GM23338 (cell line): ENCODE results near the gene ZFHX3. TPM values are rescaled to one million over a fixed set of nuclear protein-coding genes. Genes with fewer than 3 reads are reported as not detected.

ENCODE experiments used
- ATAC-seq: fragments of 200-7000 bp; cut with Tn5 transposase; 3 replicates; pipeline ENCODE4 v1.9.1; 2020
- DNase-seq: peaks from one replicate; pipeline ENCODE4 v3.0.0-alpha.2; 2015; ENCODE audit warnings: low spot score
- H2AFZ ChIP-seq: fragments of 200-600 bp; sonication (generic); 2 replicates; pipeline ENCODE4 v1.8.0; 2016; ENCODE audit warnings: antibody characterized with exemption, mild to moderate bottlenecking, moderate library complexity
- H3F3A ChIP-seq: fragments of 200-600 bp; sonication (generic); replicated peaks from 2 replicates; pipeline ENCODE4 v1.8.0; 2017; ENCODE audit warnings: antibody characterized with exemption, mixed run types, low read depth
- H3K27ac ChIP-seq: fragments of 200-600 bp; sonication (generic); 2 replicates; pipeline ENCODE4 v1.6.1; 2016; ENCODE audit warnings: low read depth
- H3K27me3 ChIP-seq: fragments of 200-600 bp; sonication (generic); 2 replicates; pipeline ENCODE4 v1.8.0; 2016; ENCODE audit warnings: mild to moderate bottlenecking, mixed run types, moderate library complexity; ENCODE audit not compliant: insufficient read depth
- H3K36me3 ChIP-seq: fragments of 200-600 bp; sonication (generic); 2 replicates; pipeline ENCODE4 v1.8.0; 2016; ENCODE audit warnings: mild to moderate bottlenecking; ENCODE audit not compliant: insufficient read depth
- H3K4me1 ChIP-seq: fragments of 200-600 bp; sonication (generic); 2 replicates; pipeline ENCODE4 v1.8.0; 2016; ENCODE audit warnings: mild to moderate bottlenecking, moderate library complexity; ENCODE audit not compliant: insufficient read depth
- H3K4me2 ChIP-seq: fragments of 200-600 bp; sonication (generic); 2 replicates; pipeline ENCODE4 v1.7.1; 2017; ENCODE audit warnings: mixed run types
- H3K4me3 ChIP-seq: fragments of 200-600 bp; sonication (generic); 2 replicates; pipeline ENCODE4 v1.6.1; 2016; ENCODE audit warnings: mixed run types
- H3K79me2 ChIP-seq: fragments of 200-600 bp; sonication (generic); replicated peaks from 2 replicates; pipeline ENCODE4 v1.8.0; 2017; ENCODE audit warnings: mild to moderate bottlenecking; ENCODE audit not compliant: insufficient read depth
- H3K9me2 ChIP-seq: fragments of 200-600 bp; sonication (generic); 2 replicates; pipeline ENCODE4 v1.8.0; 2017; ENCODE audit not compliant: insufficient read depth
- H4K20me1 ChIP-seq: fragments of 200-600 bp; sonication (generic); replicated peaks from 2 replicates; pipeline ENCODE4 v1.8.0; 2017; ENCODE audit warnings: mild to moderate bottlenecking; ENCODE audit not compliant: insufficient read depth
- H3K27ac Mint-ChIP-seq: 2 replicates; pipeline ENCODE4 v1.8.0; 2020; ENCODE audit warnings: inconsistent platforms, mild to moderate bottlenecking, moderate library complexity, mixed read lengths
- H3K27me3 Mint-ChIP-seq: 3 replicates; pipeline ENCODE4 v1.8.0; 2022; ENCODE audit warnings: low read depth, mild to moderate bottlenecking, moderate library complexity, mixed read lengths, inconsistent platforms; ENCODE audit not compliant: insufficient read depth, poor library complexity
- H3K36me3 Mint-ChIP-seq: 3 replicates; pipeline ENCODE4 v1.8.0; 2021; ENCODE audit warnings: low read depth, mild to moderate bottlenecking, inconsistent platforms, moderate library complexity, mixed read lengths
- H3K4me1 Mint-ChIP-seq: 3 replicates; pipeline ENCODE4 v1.8.0; 2020; ENCODE audit warnings: mild to moderate bottlenecking, inconsistent platforms, mixed read lengths
- H3K4me3 Mint-ChIP-seq: 3 replicates; pipeline ENCODE4 v1.8.0; 2021; ENCODE audit warnings: moderate library complexity, mild to moderate bottlenecking, inconsistent platforms, mixed read lengths
- H3K9me3 Mint-ChIP-seq: 3 replicates; pipeline ENCODE4 v1.8.0; 2020; ENCODE audit warnings: moderate library complexity, mild to moderate bottlenecking, inconsistent platforms, mixed read lengths
- CREB1 ChIP-seq: fragments of 250-450 bp; sonication (Bioruptor Pico); IDR thresholded peaks from 2 replicates; pipeline ENCODE4 v1.5.0; 2020; ENCODE audit warnings: low read depth, mild to moderate bottlenecking, moderate library complexity
- CTCF ChIP-seq, 2 experiments: fragments of 200-600 bp in 1 of 2; sonication (generic) in 1 of 2; conservative IDR thresholded peaks; 2 replicates each; pipeline versions ENCODE4 v1.5.1 to v1.6.1; 2016 to 2017; ENCODE audit warnings: antibody characterized with exemption in 2 of 2, low read depth in 2 of 2, mild to moderate bottlenecking in 2 of 2, moderate library complexity in 1 of 2
- ETS1 ChIP-seq: IDR thresholded peaks from 2 replicates; pipeline ENCODE4 v1.6.1; 2016; ENCODE audit warnings: antibody characterized with exemption
- EZH2 ChIP-seq: fragments of 200-600 bp; sonication (generic); IDR thresholded peaks from one replicate; pipeline ENCODE4 v1.8.0; 2017; ENCODE audit warnings: antibody characterized with exemption, mild to moderate bottlenecking, low read depth; ENCODE audit not compliant: unreplicated experiment
- JUNB ChIP-seq: IDR thresholded peaks from one replicate; pipeline ENCODE4 v1.6.1; 2016; ENCODE audit warnings: antibody characterized with exemption; ENCODE audit not compliant: unreplicated experiment
- NANOG ChIP-seq: IDR thresholded peaks from 2 replicates; pipeline ENCODE4 v1.6.1; 2016; ENCODE audit warnings: antibody characterized with exemption, borderline replicate concordance
- POLR2AphosphoS5 ChIP-seq: IDR thresholded peaks from 2 replicates; pipeline ENCODE4 v1.6.1; 2016; ENCODE audit warnings: antibody characterized with exemption, low read depth
- REST ChIP-seq: IDR thresholded peaks from one replicate; pipeline ENCODE4 v1.6.1; 2018; ENCODE audit warnings: antibody characterized with exemption; ENCODE audit not compliant: unreplicated experiment
- STAT1 ChIP-seq: IDR thresholded peaks from one replicate; pipeline ENCODE4 v1.6.1; 2016; ENCODE audit warnings: antibody characterized with exemption; ENCODE audit not compliant: unreplicated experiment
- ZNF114 ChIP-seq: fragments of 250-450 bp; sonication (Bioruptor Pico); IDR thresholded peaks from 2 replicates; pipeline ENCODE4 v1.5.0; 2020; ENCODE audit warnings: mild to moderate bottlenecking, moderate library complexity
- ZNF331 ChIP-seq: fragments of 250-450 bp; sonication (Bioruptor Pico); IDR thresholded peaks from 2 replicates; pipeline ENCODE4 v1.5.0; 2020; ENCODE audit warnings: low read depth, mild to moderate bottlenecking, moderate library complexity
- ZNF462 ChIP-seq: fragments of 250-450 bp; sonication (Bioruptor Pico); IDR thresholded peaks from 2 replicates; pipeline ENCODE4 v1.5.0; 2020; ENCODE audit warnings: mild to moderate bottlenecking, moderate library complexity
- polyA plus RNA-seq: library from polyadenylated mRNA; unstranded; fragments of >200 nt; fragmentation: Nextera tagmentation; extraction: Ambion mirVana; gene quantifications from 2 replicates; pipeline ENCODE4 v1.2.1, GENCODE V29; 2016
- total RNA-seq: library from RNA; depleted of rRNA; stranded (reverse); fragments of >200 nt; shearing (Covaris generic); gene quantifications from 2 replicates; pipeline ENCODE4 v1.2.3, GENCODE V29; 2014

ZFHX3 gene
- total and polyA plus RNA-seq, 2 experiments from 2014 or later, result 1.0 to 1.5 TPM

GRCh38 chr16:72794319-72794718, 253.6 kb downstream of the ZFHX3 start (continued):
- TF ChIP-seq ETS1 (no peak), STAT1 (no peak)

GRCh38 chr16:72793716-72794115, 254.2 kb downstream of the ZFHX3 start:
- no peaks in the 10 kb centered on the region for H3K36me3 ChIP-seq
- ATAC-seq (no peak), DNase-seq (no peak)
- H3K27me3 ChIP-seq, result no peaks in the 10 kb centered on the region; the same call in 1 of the 2 replicates
- H3K4me1 ChIP-seq, result no peaks in the 10 kb centered on the region
- Mint-ChIP-seq H3K36me3 (no peaks in the 10 kb centered on the region), H3K4me1 (no peaks in the 10 kb centered on the region; the same call in 1 of the 3 replicates), H3K4me3 (no peak overlapping the region), H3K27ac (no peak overlapping the region), H3K9me3 (no peaks in the 10 kb centered on the region), H3K27me3 (peaks cover 2% of the 10 kb centered on the region)
- H3K27ac ChIP-seq, result no peak overlapping the region
- H3K4me2 ChIP-seq, result no peak overlapping the region
- no peak overlapping the region for H3K4me3 ChIP-seq
- no peaks in the 10 kb centered on the region for H4K20me1 ChIP-seq
- H3F3A ChIP-seq, result no peaks in the 10 kb centered on the region
- no peaks in the 10 kb centered on the region for H3K79me2 ChIP-seq
- H3K9me2 ChIP-seq, result no peaks in the 10 kb centered on the region; the same call in 1 of the 2 replicates
- H2AFZ ChIP-seq, result no peak overlapping the region
- TF ChIP-seq ZNF462, result no peak
- TF ChIP-seq REST, result no peak
- no peak for TF ChIP-seq STAT1
- no peak for TF ChIP-seq ZNF114 (CRISPR knock-in tag)
- TF ChIP-seq POLR2AphosphoS5, result no peak
- TF ChIP-seq ZNF331 (CRISPR knock-in tag), result no peak
- TF ChIP-seq JUNB, result no peak
- TF ChIP-seq CTCF (conservative IDR thresholded peaks at IDR 0.05; ENCODE audit: low read depth in 2 of 2), result no peak
- no peak for TF ChIP-seq EZH2
- no peak for TF ChIP-seq CREB1 (CRISPR knock-in tag)
- TF ChIP-seq ETS1, result no peak
- TF ChIP-seq NANOG, result no peak
